AG04450 (cell line): ENCODE data around the gene GOLGA8T. TPM values are rescaled to one million over a fixed set of nuclear protein-coding genes. Genes with fewer than 3 reads are reported as not detected.
"Not testable (repeated sequence)": the region's sequence is repeated elsewhere in the genome, so short reads cannot be mapped to it uniquely, and the experiment has no call there.

Experiments
- CTCF ChIA-PET: fragments of 300-600, 350-600 bp; formaldehyde crosslinking; extraction: SDS; loops from one replicate; lab custom pipeline; 2022; ENCODE audit warnings: antibody characterized with exemption, inconsistent platforms; lab: Charles Lee
- POLR2A ChIA-PET: fragments of 350-600 bp; formaldehyde crosslinking; extraction: SDS; loops from one replicate; lab custom pipeline; 2021; ENCODE audit warnings: antibody characterized with exemption, inconsistent platforms; lab: Yijun Ruan, JAX
- DNase-seq: peaks from one replicate; pipeline ENCODE4 v3.0.0-alpha.2; 2011; ENCODE audit warnings: low read depth, low spot score
- H3K27ac ChIP-seq: one replicate; pipeline ENCODE4 v1.5.1; 2012; ENCODE audit warnings: low read depth, low read length, control low read depth
- H3K27me3 ChIP-seq: one replicate; pipeline ENCODE4 v1.6.0; 2012; ENCODE audit warnings: low read length; ENCODE audit not compliant: control insufficient read depth, insufficient read depth
- H3K4me3 ChIP-seq: 2 replicates; pipeline ENCODE4 v1.5.1; 2011; ENCODE audit warnings: mild to moderate bottlenecking, low read depth, low read length, control low read depth
- H3K9me3 ChIP-seq: 2 replicates; pipeline ENCODE4 v1.5.1; 2012; ENCODE audit warnings: low read length; ENCODE audit not compliant: control insufficient read depth, insufficient read depth
- polyA plus RNA-seq: library from polyadenylated mRNA; depleted of rRNA; stranded (reverse); fragments of >200 nt; gene quantifications from 2 replicates; pipeline ENCODE4 v1.2.3, GENCODE V29; 2011; rRNA removed
- small RNA-seq: library from RNA; depleted of rRNA; stranded (forward); fragments of <200 nt; gene quantifications from one replicate; pipeline ENCODE3, GENCODE V24; 2012; ENCODE audit warnings: low read depth; ENCODE audit not compliant: insufficient read length

Gene GOLGA8T
- polyA plus RNA-seq, 1 experiment = not detected

GRCh38 chr15:30192119-30192745 is 57.4 kb downstream of the GOLGA8T start:
- POLR2A ChIA-PET, H3K27me3 ChIP-seq, H3K9me3 ChIP-seq, CTCF ChIA-PET, DNase-seq, H3K27ac ChIP-seq, H3K4me3 ChIP-seq: not testable (repeated sequence)

GRCh38 chr15:30192892-30193291 is 58.0 kb downstream of the GOLGA8T start:
- H3K4me3 ChIP-seq, POLR2A ChIA-PET, H3K27ac ChIP-seq, DNase-seq, H3K9me3 ChIP-seq, H3K27me3 ChIP-seq, CTCF ChIA-PET: not testable (repeated sequence)

Small RNA genes lying within 50 kb of the gene (small RNA-seq; reads per million reads assigned to genes)
- not detected for gene AC120045.2
- gene RF00096 = not detected
- not detected for gene RN7SL469P
- gene RN7SL673P = not detected

Other genes starting within 250 kb of the GOLGA8T start
- gene GOLGA8J, start 52.1 kb upstream of the GOLGA8T start, polyA plus RNA-seq = not detected in 2 replicates